Esophagus (tissue), 2 donors: ENCODE results near the gene C6orf120. TPM values are rescaled to one million over a fixed set of nuclear protein-coding genes. Genes with fewer than 3 reads are reported as not detected.

Experiments
- H3K27ac ChIP-seq, 2 donors: one replicate each; pipeline ENCODE4 v1.5.1; 2013; ENCODE audit warnings: low read depth in 2 of 2, mild to moderate bottlenecking in 2 of 2, inconsistent platforms in 1 of 2, low read length in 1 of 2, moderate library complexity in 1 of 2
- H3K27me3 ChIP-seq, 2 donors: one replicate each; pipeline ENCODE4 v1.6.1; 2013; ENCODE audit warnings: low read length in 2 of 2, control low read depth in 1 of 2, mild to moderate bottlenecking in 1 of 2; ENCODE audit not compliant: insufficient read depth in 2 of 2, control insufficient read depth in 1 of 2
- H3K36me3 ChIP-seq, 2 donors: one replicate each; pipeline ENCODE4 v1.6.1; 2013; ENCODE audit warnings: low read length in 1 of 2; ENCODE audit not compliant: control insufficient read depth in 2 of 2, insufficient read depth in 2 of 2
- H3K4me1 ChIP-seq, 2 donors: one replicate each; pipeline ENCODE4 v1.6.1; 2013; ENCODE audit warnings: low read length in 1 of 2; ENCODE audit not compliant: control insufficient read depth in 2 of 2, insufficient read depth in 2 of 2
- H3K4me3 ChIP-seq, 2 donors: one replicate each; pipeline ENCODE4 v1.5.1; 2013; ENCODE audit warnings: low read length in 2 of 2, mild to moderate bottlenecking in 2 of 2, low read depth in 1 of 2, moderate library complexity in 1 of 2
- H3K9me3 ChIP-seq, 2 donors: one replicate each; pipeline ENCODE4 v1.6.1; 2013; ENCODE audit warnings: mild to moderate bottlenecking in 2 of 2, low read depth in 1 of 2, low read length in 1 of 2, moderate library complexity in 1 of 2; ENCODE audit not compliant: control insufficient read depth in 2 of 2, insufficient read depth in 1 of 2
- WGBS, 2 donors: extraction: QIAGEN DNeasy Blood & Tissue Kit; methylation state at CpG; one replicate each; pipeline ENCODE4 v1.1.7; 2013; 5-methylcytosine and 5-hydroxymethylcytosine counted together
- polyA plus RNA-seq, 2 donors: library from polyadenylated mRNA; stranded (reverse); fragments of 200-250 nt; gene quantifications; one replicate each; pipeline ENCODE4 v1.2.3, GENCODE V29; 2013
- donor health status: healthy with polysubstance abuse.
- donor health status: Bipolar disorder and iron deficiency.

Gene C6orf120
- polyA plus RNA-seq, 2 donors = 3.4 to 7.3 TPM

GRCh38 chr6:169661391-169661756 is 40.6 kb upstream of the C6orf120 start:
- no peak overlapping the region for H3K27ac ChIP-seq
- peaks cover 8 to 38% of the 10 kb centered on the region in 2 donors for H3K36me3 ChIP-seq
- 93 to 95% methylated on average over 7 of the region's 7 CpGs for WGBS, 2 donors
- no peaks in the 10 kb centered on the region for H3K27me3 ChIP-seq
- no peaks in the 10 kb centered on the region for H3K4me1 ChIP-seq
- peaks cover 0 to 3% of the 10 kb centered on the region in 2 donors for H3K9me3 ChIP-seq
- H3K4me3 ChIP-seq = no peak overlapping the region

- Histone ChIP-seq H3K9me3 (peaks cover 0 to 3% of the 10 kb centered on the region in 2 donors), H3K4me3 (no peak overlapping the region), H3K27ac (no peak overlapping the region), H3K27me3 (no peaks in the 10 kb centered on the region), H3K36me3 (peaks cover 8 to 46% of the 10 kb centered on the region in 2 donors), H3K4me1 (no peaks in the 10 kb centered on the region)
- WGBS, 2 donors = 91 to 94% methylated on average over 8 of the region's 8 CpGs
Measured at GRCh38 chr6:169663468-169663867, 38.5 kb upstream of the C6orf120 start.

- Histone ChIP-seq H3K4me1 (peaks cover 0 to 2% of the 10 kb centered on the region in 2 donors), H3K36me3 (peaks cover 8 to 43% of the 10 kb centered on the region in 2 donors), H3K27ac (no peak overlapping the region), H3K27me3 (no peaks in the 10 kb centered on the region), H3K9me3 (peaks cover 0 to 3% of the 10 kb centered on the region in 2 donors), H3K4me3 (no peak overlapping the region)
- 96 to 97% methylated on average over 14 of the region's 14 CpGs for WGBS, 2 donors
Measured at GRCh38 chr6:169664227-169664626, 37.7 kb upstream of the C6orf120 start.

- Histone ChIP-seq H3K27me3 (no peaks in the 10 kb centered on the region), H3K27ac (no peak overlapping the region), H3K9me3 (peaks cover 0 to 3% of the 10 kb centered on the region in 2 donors), H3K4me3 (no peak overlapping the region), H3K36me3 (peaks cover 5 to 35% of the 10 kb centered on the region in 2 donors), H3K4me1 (peaks cover 0 to 3% of the 10 kb centered on the region in 2 donors)
- WGBS, 2 donors = 64 to 82% methylated on average over 9 of the region's 9 CpGs
Measured at GRCh38 chr6:169665289-169665688, 36.6 kb upstream of the C6orf120 start.

- Histone ChIP-seq H3K36me3 (peaks cover 5 to 39% of the 10 kb centered on the region in 2 donors), H3K9me3 (peaks cover 0 to 3% of the 10 kb centered on the region in 2 donors), H3K27me3 (no peaks in the 10 kb centered on the region), H3K4me1 (peaks cover 0 to 3% of the 10 kb centered on the region in 2 donors), H3K27ac (no peak overlapping the region), H3K4me3 (no peak overlapping the region)
- WGBS, 2 donors = 96% methylated on average over 18 of the region's 18 CpGs
Measured at GRCh38 chr6:169666441-169666840, 35.5 kb upstream of the C6orf120 start.

GRCh38 chr6:169667716-169668115 is 34.2 kb upstream of the C6orf120 start:
- 96 to 97% methylated on average over 27 of the region's 27 CpGs for WGBS, 2 donors
- no peak overlapping the region for H3K27ac ChIP-seq
- no peak overlapping the region for H3K4me3 ChIP-seq
- peaks cover 5 to 41% of the 10 kb centered on the region in 2 donors for H3K36me3 ChIP-seq
- H3K27me3 ChIP-seq = no peaks in the 10 kb centered on the region
- H3K9me3 ChIP-seq = peaks cover 0 to 3% of the 10 kb centered on the region in 2 donors
- peaks cover 0 to 3% of the 10 kb centered on the region in 2 donors for H3K4me1 ChIP-seq

- Histone ChIP-seq H3K27me3 (no peaks in the 10 kb centered on the region), H3K36me3 (peaks cover 5 to 41% of the 10 kb centered on the region in 2 donors), H3K9me3 (peaks cover 0 to 3% of the 10 kb centered on the region in 2 donors), H3K4me3 (no peak overlapping the region), H3K4me1 (peaks cover 0 to 3% of the 10 kb centered on the region in 2 donors), H3K27ac (no peak overlapping the region)
- WGBS, 2 donors = 91 to 92% methylated on average over 15 of the region's 15 CpGs
Measured at GRCh38 chr6:169668203-169668847, 33.6 kb upstream of the C6orf120 start.

- no peaks in the 10 kb centered on the region for H3K9me3 ChIP-seq
- 78 to 83% methylated on average over 6 of the region's 6 CpGs for WGBS, 2 donors
- H3K27me3 ChIP-seq = no peaks in the 10 kb centered on the region
- H3K4me3 ChIP-seq = no peak overlapping the region
- no peak overlapping the region for H3K27ac ChIP-seq
- H3K4me1 ChIP-seq = peaks cover 0 to 3% of the 10 kb centered on the region in 2 donors
- peaks cover 0 to 32% of the 10 kb centered on the region in 2 donors for H3K36me3 ChIP-seq
Measured at GRCh38 chr6:169669147-169669546, 32.8 kb upstream of the C6orf120 start.

GRCh38 chr6:169669889-169670288 is 32.0 kb upstream of the C6orf120 start:
- H3K27ac ChIP-seq = no peak overlapping the region
- peaks cover 0 to 3% of the 10 kb centered on the region in 2 donors for H3K4me1 ChIP-seq
- H3K9me3 ChIP-seq = no peaks in the 10 kb centered on the region
- no peak overlapping the region for H3K4me3 ChIP-seq
- 65 to 68% methylated on average over 7 of the region's 7 CpGs for WGBS, 2 donors
- peaks cover 0 to 29% of the 10 kb centered on the region in 2 donors for H3K36me3 ChIP-seq
- no peaks in the 10 kb centered on the region for H3K27me3 ChIP-seq

GRCh38 chr6:169671563-169671962 is 30.4 kb upstream of the C6orf120 start:
- Histone ChIP-seq H3K27me3 (no peaks in the 10 kb centered on the region), H3K4me3 (no peak overlapping the region), H3K27ac (no peak overlapping the region), H3K4me1 (peaks cover 0 to 3% of the 10 kb centered on the region in 2 donors), H3K9me3 (no peaks in the 10 kb centered on the region), H3K36me3 (peaks cover 0 to 23% of the 10 kb centered on the region in 2 donors)
- WGBS, 2 donors = 95 to 98% methylated on average over 5 of the region's 5 CpGs
